SK-N-SH (cell line): ENCODE data around the gene ARPIN. TPM values are rescaled to one million over a fixed set of nuclear protein-coding genes. Genes with fewer than 3 reads are reported as not detected.

Experiments
- CTCF ChIA-PET: fragments of 300-600, 350-600 bp; formaldehyde crosslinking; extraction: SDS; loops from one replicate; lab custom pipeline; 2021; lab: Yijun Ruan, JAX
- POLR2A ChIA-PET: fragments of 350-600 bp; sonication (Branson Sonifier 250); formaldehyde crosslinking; extraction: SDS; loops from one replicate; lab custom pipeline; 2020; ENCODE audit warnings: antibody characterized with exemption, inconsistent platforms; lab: Yijun Ruan, JAX
- DNase-seq: peaks from one replicate; pipeline ENCODE4 v3.0.0; 2012
- H2AFZ ChIP-seq: fragments of 200-600 bp; sonication (generic); 2 replicates; pipeline ENCODE4 v1.8.1; 2016; ENCODE audit warnings: antibody characterized with exemption, mild to moderate bottlenecking, low read depth
- H3F3A ChIP-seq: fragments of 200-600 bp; sonication (generic); replicated peaks from 2 replicates; pipeline ENCODE3; 2016; ENCODE audit warnings: antibody characterized with exemption, mild to moderate bottlenecking; ENCODE audit not compliant: insufficient read depth
- H3K27ac ChIP-seq, 2 experiments: fragments of 200-500 bp in 1 of 2; fragments of 200-600 bp in 1 of 2; sonication (Bioruptor generic) in 1 of 2; sonication (generic), shearing (Covaris generic) in 1 of 2; 2 replicates each; pipeline versions ENCODE4 v1.5.1 to v1.6.1; 2014 to 2016; ENCODE audit warnings: low read depth in 2 of 2, inconsistent platforms in 1 of 2, low read length in 1 of 2, mild to moderate bottlenecking in 1 of 2, mixed read lengths in 1 of 2
- H3K27me3 ChIP-seq: fragments of 200-600 bp; sonication (generic), shearing (Covaris generic); 2 replicates; pipeline ENCODE4 v1.6.1; 2016; ENCODE audit warnings: mixed run types; ENCODE audit not compliant: insufficient read depth
- H3K36me3 ChIP-seq, 2 experiments: fragments of 200-500 bp in 1 of 2; fragments of 200-600 bp in 1 of 2; sonication (Bioruptor generic) in 1 of 2; sonication (generic) in 1 of 2; replicated peaks in 1 of 2; 2 replicates each; pipeline versions ENCODE3 to v1.5.1; 2014 to 2016; ENCODE audit warnings: low read length in 1 of 2, mild to moderate bottlenecking in 1 of 2; ENCODE audit not compliant: insufficient read depth in 2 of 2, control insufficient read depth in 1 of 2
- H3K4me1 ChIP-seq, 2 experiments: fragments of 200-500 bp in 1 of 2; fragments of 200-600 bp in 1 of 2; sonication (Bioruptor generic) in 1 of 2; sonication (generic), shearing (Covaris generic) in 1 of 2; 2 replicates each; pipeline versions ENCODE4 v1.5.1 to v1.6.1; 2014 to 2016; ENCODE audit warnings: low read depth in 1 of 2, low read length in 1 of 2, mixed run types in 1 of 2; ENCODE audit not compliant: insufficient read depth in 2 of 2, control insufficient read depth in 1 of 2
- H3K4me2 ChIP-seq: fragments of 200-600 bp; sonication (generic), shearing (Covaris generic); 2 replicates; pipeline ENCODE4 v1.6.1; 2017; ENCODE audit warnings: mixed run types
- H3K4me3 ChIP-seq, 2 experiments: fragments of 200-500 bp in 1 of 2; fragments of 200-600 bp in 1 of 2; sonication (Bioruptor generic) in 1 of 2; sonication (generic), shearing (Covaris generic) in 1 of 2; 2 replicates each; pipeline versions ENCODE4 v1.5.1 to v1.8.1; 2014 to 2016; ENCODE audit warnings: low read depth in 2 of 2, inconsistent platforms in 1 of 2, low read length in 1 of 2, mild to moderate bottlenecking in 1 of 2, mixed read lengths in 1 of 2, moderate library complexity in 1 of 2
- H3K79me2 ChIP-seq: fragments of 200-600 bp; sonication (generic); 2 replicates; pipeline ENCODE4 v1.8.1; 2017; ENCODE audit warnings: mild to moderate bottlenecking; ENCODE audit not compliant: insufficient read depth
- H3K9ac ChIP-seq: fragments of 200-600 bp; sonication (generic); 2 replicates; pipeline ENCODE4 v1.6.1; 2017; ENCODE audit warnings: mixed run types
- H3K9me2 ChIP-seq: fragments of 200-600 bp; sonication (generic); 2 replicates; pipeline ENCODE4 v1.6.1; 2017; ENCODE audit warnings: mixed run types
- H3K9me3 ChIP-seq: fragments of 200-600 bp; sonication (generic); 2 replicates; pipeline ENCODE4 v1.6.1; 2017; ENCODE audit warnings: mixed run types, mild to moderate bottlenecking, moderate library complexity
- H4K20me1 ChIP-seq: fragments of 200-600 bp; sonication (generic); 2 replicates; pipeline ENCODE4 v1.6.1; 2017; ENCODE audit warnings: mild to moderate bottlenecking, mixed run types; ENCODE audit not compliant: insufficient read depth
- CHD2 ChIP-seq: fragments of 150-350 bp; IDR thresholded peaks from 2 replicates; pipeline ENCODE4 v1.6.1; 2018; ENCODE audit warnings: low read length; ENCODE audit not compliant: partially characterized antibody
- ELF1 ChIP-seq: IDR thresholded peaks from 2 replicates; pipeline ENCODE4 v1.4.0; 2012
- EZH2phosphoT487 ChIP-seq: fragments of 200-600 bp; sonication (generic); IDR thresholded peaks from 2 replicates; pipeline ENCODE4 v1.6.1; 2017; ENCODE audit warnings: low read depth, mixed run types, mild to moderate bottlenecking, antibody characterized with exemption, moderate library complexity, borderline replicate concordance
- FOSL2 ChIP-seq: IDR thresholded peaks from 2 replicates; pipeline ENCODE4 v1.4.0; 2012; ENCODE audit warnings: low read depth, mild to moderate bottlenecking, moderate library complexity, borderline replicate concordance
- FOXJ3 ChIP-seq: sonication (generic); formaldehyde crosslinking; IDR thresholded peaks from 2 replicates; pipeline ENCODE4 v1.5.1; 2020; ENCODE audit warnings: mild to moderate bottlenecking, missing genetic modification reagents
- FOXM1 ChIP-seq: IDR thresholded peaks from 2 replicates; pipeline ENCODE4 v1.4.0; 2012; ENCODE audit warnings: low read depth, mild to moderate bottlenecking
- GATA2 ChIP-seq: sonication (generic); formaldehyde crosslinking; IDR thresholded peaks from 2 replicates; pipeline ENCODE4 v1.5.0; 2020; ENCODE audit warnings: mild to moderate bottlenecking, missing genetic modification reagents
- MXI1 ChIP-seq: IDR thresholded peaks from 2 replicates; pipeline ENCODE4 v1.6.1; 2012; ENCODE audit warnings: mild to moderate bottlenecking, low read depth, low read length, improper control_type of control experiment
- NFIC ChIP-seq: IDR thresholded peaks from 2 replicates; pipeline ENCODE4 v1.4.0; 2012; ENCODE audit warnings: borderline replicate concordance
- RAD21 ChIP-seq: IDR thresholded peaks from 2 replicates; pipeline ENCODE4 v1.6.1; 2012; ENCODE audit warnings: mild to moderate bottlenecking, low read length
- REST ChIP-seq: IDR thresholded peaks from 2 replicates; pipeline ENCODE4 v1.6.1; 2012; ENCODE audit warnings: mild to moderate bottlenecking, low read depth, low read length, moderate library complexity
- RXRA ChIP-seq: IDR thresholded peaks from 2 replicates; pipeline ENCODE4 v1.4.0; 2012; ENCODE audit warnings: low read depth, mild to moderate bottlenecking, borderline replicate concordance
- SMC3 ChIP-seq: IDR thresholded peaks from 2 replicates; pipeline ENCODE4 v1.6.1; 2012; ENCODE audit warnings: low read depth, low read length, improper control_type of control experiment
- TCF12 ChIP-seq: IDR thresholded peaks from 2 replicates; pipeline ENCODE4 v1.4.0; 2012
- TEAD4 ChIP-seq: IDR thresholded peaks from 2 replicates; pipeline ENCODE4 v1.4.0; 2012; ENCODE audit warnings: mild to moderate bottlenecking, borderline replicate concordance; ENCODE audit not compliant: insufficient read depth
- USF1 ChIP-seq: IDR thresholded peaks from 2 replicates; pipeline ENCODE4 v1.4.0; 2012; ENCODE audit warnings: low read depth, borderline replicate concordance
- ZBTB33 ChIP-seq: IDR thresholded peaks from 2 replicates; pipeline ENCODE4 v1.4.0; 2012; ENCODE audit warnings: low read depth, borderline replicate concordance
- WGBS: methylation state at CpG from one replicate; pipeline ENCODE4 v1.1.6; 2017; ENCODE audit warnings: low lambda C conversion rate; 5-methylcytosine and 5-hydroxymethylcytosine counted together
- polyA plus RNA-seq, 3 experiments: library from polyadenylated mRNA; depleted of rRNA; stranded (reverse); fragments of >200 nt; gene quantifications; 2 replicates each; pipeline ENCODE4 v1.2.3, GENCODE V29; 2012

ARPIN gene
- polyA plus RNA-seq, 1 of the 3 experiments (the other 2 are of a cell fraction), result 13.5 TPM

- no peak overlapping the region for H2AFZ ChIP-seq
- H3K4me2 ChIP-seq, result no peak overlapping the region
- no peak overlapping the region for H3K9ac ChIP-seq
- H3K9me2 ChIP-seq, result no peaks in the 10 kb centered on the region
- no peaks in the 10 kb centered on the region for H3K27me3 ChIP-seq
- H3K9me3 ChIP-seq, result no peaks in the 10 kb centered on the region
- no peaks in the 10 kb centered on the region for H3F3A ChIP-seq
- POLR2A ChIA-PET, result no interaction called here
- H3K4me3 ChIP-seq, result no peak overlapping the region
- no peaks in the 10 kb centered on the region for H3K4me1 ChIP-seq
- CTCF ChIA-PET, result interaction anchor here (1.8 kb wide), 1 partner anchor 10 kb away, joined by 4 read pairs; no protein-coding TSS in a partner anchor
- no peak for DNase-seq
- WGBS, result 85% methylated on average over 3 of the region's 3 CpGs
- no peaks in the 10 kb centered on the region for H3K79me2 ChIP-seq
- no peaks in the 10 kb centered on the region for H4K20me1 ChIP-seq
- H3K36me3 ChIP-seq, result no peaks in the 10 kb centered on the region
- TF ChIP-seq EZH2phosphoT487, result no peak
- TF ChIP-seq CHD2, result no peak
- TF ChIP-seq RAD21, result no peak
- no peak for TF ChIP-seq RXRA
- no peak for TF ChIP-seq FOXM1
- no peak for TF ChIP-seq TCF12
- no peak for TF ChIP-seq REST
- no peak for TF ChIP-seq NFIC
- TF ChIP-seq ELF1, result no peak
- no peak for TF ChIP-seq SMC3
- TF ChIP-seq USF1, result no peak
- TF ChIP-seq FOSL2, result no peak
- no peak for TF ChIP-seq GATA2 (CRISPR knock-in tag)
- no peak for TF ChIP-seq TEAD4
- no peak for TF ChIP-seq MXI1
- TF ChIP-seq FOXJ3 (CRISPR knock-in tag), result no peak
- no peak for TF ChIP-seq ZBTB33
- no peak overlapping the region for H3K27ac ChIP-seq
These were observed 34.6 kb upstream of the ARPIN start for GRCh38 chr15:89947385-89947784.
